ENCODE data around the gene MYBPC2.

- TF ChIP-seq, protein P1, sequence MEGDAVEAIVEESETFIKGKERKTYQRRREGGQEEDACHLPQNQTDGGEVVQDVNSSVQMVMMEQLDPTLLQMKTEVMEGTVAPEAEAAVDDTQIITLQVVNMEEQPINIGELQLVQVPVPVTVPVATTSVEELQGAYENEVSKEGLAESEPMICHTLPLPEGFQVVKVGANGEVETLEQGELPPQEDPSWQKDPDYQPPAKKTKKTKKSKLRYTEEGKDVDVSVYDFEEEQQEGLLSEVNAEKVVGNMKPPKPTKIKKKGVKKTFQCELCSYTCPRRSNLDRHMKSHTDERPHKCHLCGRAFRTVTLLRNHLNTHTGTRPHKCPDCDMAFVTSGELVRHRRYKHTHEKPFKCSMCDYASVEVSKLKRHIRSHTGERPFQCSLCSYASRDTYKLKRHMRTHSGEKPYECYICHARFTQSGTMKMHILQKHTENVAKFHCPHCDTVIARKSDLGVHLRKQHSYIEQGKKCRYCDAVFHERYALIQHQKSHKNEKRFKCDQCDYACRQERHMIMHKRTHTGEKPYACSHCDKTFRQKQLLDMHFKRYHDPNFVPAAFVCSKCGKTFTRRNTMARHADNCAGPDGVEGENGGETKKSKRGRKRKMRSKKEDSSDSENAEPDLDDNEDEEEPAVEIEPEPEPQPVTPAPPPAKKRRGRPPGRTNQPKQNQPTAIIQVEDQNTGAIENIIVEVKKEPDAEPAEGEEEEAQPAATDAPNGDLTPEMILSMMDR (IDR thresholded peaks at IDR 0.05): no peak
- TF ChIP-seq POLR2A (IDR thresholded peaks at IDR 0.05): no peak
Observed at GRCh38 chr19:50451223-50451534, 18.5 kb downstream of the MYBPC2 start.

Measured in right lobe of liver (tissue), 4 donors.